VCaP (cell line): ENCODE results near the gene MRPL40.

Experiments used
- H3K27ac ChIP-seq: fragments of 450-650 bp; 2 replicates; pipeline ENCODE4 v1.5.1; 2017
- CTCF ChIP-seq: fragments of 450-650 bp; conservative IDR thresholded peaks from 2 replicates; pipeline ENCODE4 v1.5.1; 2017; ENCODE audit warnings: mild to moderate bottlenecking, moderate library complexity

The MRPL40 gene

DNA sequence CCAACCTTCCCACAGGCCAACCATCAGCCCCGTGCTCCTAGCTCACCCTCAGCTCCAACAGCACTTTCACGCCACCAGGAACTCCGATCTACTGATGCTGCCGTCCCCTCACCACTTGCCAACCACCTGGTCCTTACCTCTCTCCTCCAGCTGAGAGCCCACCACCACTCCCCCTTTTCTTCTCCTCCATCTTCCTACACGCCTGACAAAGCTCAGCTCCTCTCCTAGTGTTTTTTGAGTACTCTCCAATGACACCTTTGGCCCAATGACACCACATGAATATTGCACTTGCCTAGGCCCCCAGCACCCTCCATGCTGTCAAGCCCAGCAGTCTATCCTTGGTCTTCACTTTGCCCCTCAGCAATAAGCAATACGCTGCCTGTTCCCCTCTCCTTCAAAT is 31.5 kb upstream of the MRPL40 start:
- no peak for TF ChIP-seq CTCF
- no peak overlapping the region for H3K27ac ChIP-seq

DNA sequence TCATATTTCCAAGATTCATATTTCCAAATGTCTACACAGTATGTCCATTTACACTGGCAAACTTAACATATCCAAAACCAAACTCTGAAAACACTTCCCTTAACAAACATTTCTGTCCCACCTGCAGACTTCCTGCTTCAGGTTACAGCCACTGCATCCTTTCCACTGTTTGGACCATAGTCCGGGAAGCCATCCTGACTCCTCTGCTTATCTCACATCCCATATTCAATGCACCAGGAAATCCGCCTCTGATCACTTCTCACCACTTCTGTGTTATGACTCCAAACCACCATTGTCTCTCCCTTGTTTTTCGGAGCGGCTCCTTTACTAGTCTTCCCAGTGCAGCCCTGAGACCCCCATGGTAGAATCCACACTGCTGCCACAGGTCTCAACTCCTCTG is 30.9 kb upstream of the MRPL40 start:
- no peak for TF ChIP-seq CTCF
- no peak overlapping the region for H3K27ac ChIP-seq

DNA sequence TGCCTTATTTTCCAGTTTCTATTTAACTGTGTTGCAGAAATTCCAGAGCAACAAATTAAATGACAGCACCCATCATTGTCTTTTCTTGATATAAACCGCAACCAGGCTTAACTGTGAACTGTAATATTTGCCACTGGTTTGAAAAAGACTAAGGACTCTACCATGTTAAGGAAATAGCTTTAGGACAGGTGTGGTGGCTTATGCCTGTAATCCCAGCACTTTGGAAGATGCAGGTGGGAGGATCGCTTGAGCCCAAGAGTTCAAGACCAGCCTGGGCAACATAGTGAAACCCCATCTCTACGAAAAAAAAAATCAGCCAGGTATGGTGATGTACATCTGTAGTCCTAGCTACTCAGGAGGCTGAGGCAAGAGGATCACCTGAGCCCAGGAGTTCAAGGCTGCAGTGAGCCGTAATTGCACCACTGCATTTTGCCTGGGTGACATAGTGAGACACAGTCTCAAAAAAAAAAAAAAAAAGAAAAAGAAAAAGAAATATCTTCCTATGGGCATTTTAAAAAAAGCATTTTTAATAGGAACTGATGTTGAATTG is 29.6 kb upstream of the MRPL40 start:
- H3K27ac ChIP-seq: no peak overlapping the region
- no peak for TF ChIP-seq CTCF

DNA sequence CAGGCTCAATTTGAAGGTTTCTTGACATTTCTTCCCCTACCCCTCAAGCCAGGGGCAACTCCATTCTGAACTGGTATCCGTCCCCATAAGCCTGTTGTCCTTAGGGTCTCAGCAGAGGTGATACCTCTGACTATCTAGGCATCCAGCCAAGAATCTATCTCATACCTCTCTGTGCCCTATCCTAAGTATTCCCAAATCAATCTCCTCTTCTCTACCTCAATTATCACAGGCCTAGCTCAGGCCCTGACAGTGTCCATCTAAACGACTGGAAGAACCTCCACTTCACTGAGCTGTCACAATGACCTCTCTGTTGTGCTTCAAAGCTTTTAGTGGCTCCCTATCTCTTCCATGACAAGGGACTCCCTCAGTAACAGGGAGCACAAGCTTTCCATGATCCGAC is 27.7 kb upstream of the MRPL40 start:
- no peak overlapping the region for H3K27ac ChIP-seq
- TF ChIP-seq CTCF: no peak

GRCh38 chr22:19405133-19405532 is 27.2 kb upstream of the MRPL40 start:
- no peak overlapping the region for H3K27ac ChIP-seq
- TF ChIP-seq CTCF: no peak

- no peak for TF ChIP-seq CTCF
- no peak overlapping the region for H3K27ac ChIP-seq
Measured at GRCh38 chr22:19405652-19406051, 26.7 kb upstream of the MRPL40 start.

GRCh38 chr22:19406281-19406811 is 26.0 kb upstream of the MRPL40 start:
- H3K27ac ChIP-seq: no peak overlapping the region
- TF ChIP-seq CTCF: no peak

DNA sequence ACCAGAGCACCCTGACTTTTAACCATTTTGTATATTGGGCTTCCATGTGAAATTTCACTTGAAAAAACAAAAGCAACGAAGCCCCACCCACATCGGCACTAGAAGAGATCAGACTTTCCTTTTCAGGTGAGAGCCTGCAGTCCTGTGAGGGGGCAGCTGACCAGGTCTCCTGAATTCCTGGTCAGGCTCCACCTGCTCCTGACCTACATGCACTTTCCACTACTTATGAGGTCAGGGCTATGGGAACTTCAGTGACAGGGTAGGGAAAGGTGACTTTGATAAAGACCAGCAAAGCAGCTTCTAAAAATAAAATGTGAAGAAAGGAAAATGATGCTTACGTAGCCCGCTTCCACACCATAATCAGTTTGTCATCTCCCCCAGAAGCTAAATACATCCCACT is 25.5 kb upstream of the MRPL40 start:
- TF ChIP-seq CTCF: no peak
- no peak overlapping the region for H3K27ac ChIP-seq
